Epithelial cell of esophagus (primary cell): ENCODE data around the gene ATP1A3.

Experiments used
- DNase-seq: peaks from one replicate; pipeline ENCODE4 v3.0.0; 2010; ENCODE audit warnings: low read depth
- H3K4me3 ChIP-seq: 2 replicates; pipeline ENCODE4 v1.5.1; 2011; ENCODE audit warnings: mild to moderate bottlenecking, low read length, control low read depth
- CTCF ChIP-seq: IDR thresholded peaks from 2 replicates; pipeline ENCODE4 v1.5.1; 2011; ENCODE audit warnings: low read depth, mild to moderate bottlenecking, low read length, control low read depth, inconsistent platforms; ENCODE audit not compliant: insufficient read depth; ENCODE audit errors: missing control alignments

ATP1A3 gene

GRCh38 chr19:41936416-41936850 is 57.6 kb downstream of the ATP1A3 start:
- no peak for TF ChIP-seq CTCF
- peak; percentile 65 for DNase-seq
- no peak overlapping the region for H3K4me3 ChIP-seq

- H3K4me3 ChIP-seq: no peak overlapping the region
- peak; percentile 39 for DNase-seq
- TF ChIP-seq CTCF: no peak
These were observed 58.1 kb downstream of the ATP1A3 start for GRCh38 chr19:41935760-41936415.

GRCh38 chr19:41934849-41935374 is 59.1 kb downstream of the ATP1A3 start:
- H3K4me3 ChIP-seq: no peak overlapping the region
- peak; percentile 56 for DNase-seq
- peak; percentile 95 for TF ChIP-seq CTCF

GRCh38 chr19:41933693-41934426 is 60.2 kb downstream of the ATP1A3 start:
- TF ChIP-seq CTCF: no peak
- H3K4me3 ChIP-seq: no peak overlapping the region
- no peak for DNase-seq

- H3K4me3 ChIP-seq: no peak overlapping the region
These were observed 61.2 kb downstream of the ATP1A3 start for GRCh38 chr19:41932720-41933332.

GRCh38 chr19:41932259-41932719 is 61.7 kb downstream of the ATP1A3 start:
- no peak for DNase-seq
- no peak for TF ChIP-seq CTCF
- no peak overlapping the region for H3K4me3 ChIP-seq

More at GRCh38 chr19:41932720-41933332, 61.2 kb downstream of the ATP1A3 start:
- no peak for DNase-seq
- no peak for TF ChIP-seq CTCF
